ENCODE measurements around the gene NR3C2.

DNA sequence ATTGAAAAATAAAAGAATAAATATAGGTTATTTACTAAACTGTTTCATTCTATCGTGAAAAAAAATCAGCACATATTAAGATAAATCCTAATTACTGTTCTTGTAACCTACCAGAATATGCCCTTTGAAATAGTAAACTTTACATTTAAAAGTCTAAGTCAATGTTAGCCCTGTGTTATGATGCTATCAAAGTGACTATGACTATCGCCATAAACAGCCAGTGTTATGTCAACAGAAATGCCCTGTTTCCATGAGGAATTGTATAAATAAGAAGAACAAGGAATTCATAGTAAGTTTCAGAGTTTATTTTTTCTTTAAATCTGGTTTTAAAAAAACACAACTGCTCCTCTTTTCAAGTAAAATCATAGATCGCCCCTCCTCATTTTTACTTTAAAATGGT, 11.4 kb downstream of the NR3C2 start:
- TF ChIP-seq CTCF (IDR thresholded peaks at IDR 0.05) (no peak), POLR2A (IDR thresholded peaks at IDR 0.05) (no peak)

Measured in testis (tissue), 2 donors.